ENCODE results near the gene GOLGA6L10. TPM values are rescaled to one million over a fixed set of nuclear protein-coding genes. Genes with fewer than 3 reads are reported as not detected.
"Not testable (repeated sequence)": the region's sequence is repeated elsewhere in the genome, so short reads cannot be mapped to it uniquely, and the experiment has no call there.

Gene GOLGA6L10
- total RNA-seq, 1 donor from 2014 or later: 0.20 TPM

DNA sequence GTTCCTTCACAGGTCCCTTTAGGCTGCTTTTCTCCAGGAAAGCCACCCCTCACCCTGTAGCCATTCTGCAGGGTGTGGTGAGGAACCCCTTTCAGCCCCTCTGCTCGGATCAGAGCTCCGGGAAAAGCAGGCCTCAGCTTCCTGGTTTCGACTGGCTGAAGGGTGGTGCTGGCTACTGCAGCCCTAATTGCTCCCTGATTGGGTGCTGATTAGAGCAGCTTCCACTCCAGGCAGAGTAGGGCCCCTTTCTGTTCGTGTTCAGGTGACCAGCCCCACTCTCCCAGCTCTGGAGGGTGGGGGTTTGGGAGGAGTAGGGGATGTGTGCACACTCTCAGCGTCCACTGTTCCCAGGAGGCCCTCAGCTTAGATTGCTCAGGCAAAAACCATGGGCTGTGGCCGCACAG lies 49.8 kb downstream of the GOLGA6L10 start:
- DNase-seq (ENCODE audit: low read depth, low spot score): not testable (repeated sequence)

DNA sequence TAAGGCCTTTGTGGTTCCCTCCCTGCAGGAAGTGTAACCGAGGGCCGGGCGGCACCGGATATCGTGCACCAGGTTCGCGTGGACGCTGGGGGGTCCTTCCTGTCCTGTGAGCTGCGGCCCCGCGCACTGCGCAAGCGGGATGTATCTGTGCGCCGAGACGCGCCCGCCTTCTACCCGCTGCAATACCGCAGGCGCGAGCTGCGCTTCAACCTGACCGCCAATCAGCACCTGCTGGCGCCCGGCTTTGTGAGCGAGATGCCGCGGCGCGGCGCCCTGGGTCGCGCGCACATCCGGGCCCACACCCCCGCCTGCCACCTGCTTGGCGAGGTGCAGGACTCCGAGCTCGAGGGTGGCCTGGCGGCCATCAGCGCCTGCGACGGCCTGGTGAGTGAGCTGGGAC lies 50.8 kb downstream of the GOLGA6L10 start:
- no peak for DNase-seq (ENCODE audit: low read depth, low spot score)

DNA sequence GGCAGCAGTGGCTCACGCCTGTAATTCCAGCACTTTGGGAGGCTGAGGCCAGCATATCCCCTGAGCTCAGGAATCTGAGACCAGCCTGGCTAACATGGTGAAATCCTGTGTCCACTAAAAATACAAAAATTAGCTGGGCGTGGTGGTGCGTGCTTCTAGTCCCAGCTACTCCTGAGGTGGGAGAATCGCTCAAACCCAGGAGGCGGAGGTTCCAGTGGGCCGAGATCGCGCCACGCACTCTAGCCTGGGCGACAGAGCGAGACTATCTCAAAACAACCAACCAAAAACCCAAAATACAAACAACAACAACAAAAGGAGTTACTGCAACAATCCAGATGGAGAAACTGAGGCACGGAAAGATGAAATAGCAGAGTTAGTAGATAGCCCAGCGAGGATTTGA lies 51.2 kb downstream of the GOLGA6L10 start:
- DNase-seq (ENCODE audit: low read depth, low spot score): no peak

- no peak for DNase-seq (ENCODE audit: low read depth, low spot score)
These were observed 51.7 kb downstream of the GOLGA6L10 start for GRCh38 chr15:82297546-82297945.

DNA sequence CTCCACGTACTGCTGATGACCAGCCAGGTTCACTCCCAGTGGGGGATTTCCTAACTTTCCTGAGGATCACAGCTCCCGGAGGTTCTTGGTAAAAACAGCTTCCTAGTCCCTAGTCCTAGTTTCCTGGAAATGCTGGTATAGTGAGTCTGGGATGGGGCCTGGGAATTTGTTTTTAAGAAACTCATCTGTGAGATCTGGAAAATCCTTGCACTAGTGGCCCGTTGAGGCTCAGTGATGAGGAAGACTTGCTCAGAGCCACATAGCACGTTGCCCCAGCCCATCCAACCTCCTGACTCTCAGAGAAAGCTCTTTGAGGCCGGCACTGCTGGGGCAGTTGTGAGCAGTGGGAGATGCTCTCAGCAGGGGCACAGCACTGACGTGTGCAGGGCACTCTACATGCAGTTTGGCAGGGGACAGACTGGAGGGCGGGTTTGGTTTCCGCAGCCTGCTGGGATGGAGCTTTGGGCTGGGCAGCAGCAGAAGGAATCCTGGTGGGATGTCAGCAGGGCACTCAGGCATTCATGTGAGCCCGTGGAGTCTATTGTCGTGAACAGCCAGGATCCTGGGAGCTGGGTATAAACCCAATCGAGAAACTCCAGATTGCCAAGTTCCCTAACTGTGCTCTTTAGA lies 55.1 kb downstream of the GOLGA6L10 start:
- no peak for DNase-seq (ENCODE audit: low read depth, low spot score)

DNA sequence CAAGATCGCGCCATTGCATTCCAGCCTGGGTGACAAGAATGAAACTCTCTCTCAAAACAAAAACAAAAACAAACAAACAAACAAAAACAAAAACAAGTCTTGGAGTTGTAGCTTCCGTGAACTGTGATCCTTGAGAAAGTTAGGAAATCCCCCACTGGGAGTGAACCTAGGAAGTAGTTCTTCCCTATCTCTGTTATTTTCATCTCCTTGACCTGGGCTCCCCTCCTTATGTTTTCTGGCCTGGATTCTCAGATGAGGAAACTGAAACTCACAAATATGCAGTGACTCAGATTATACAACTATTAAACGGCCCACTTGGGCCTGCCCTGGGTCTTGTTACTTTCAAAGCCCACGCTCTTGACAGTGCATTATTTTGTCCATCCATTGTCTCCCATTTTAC lies 57.0 kb downstream of the GOLGA6L10 start:
- no peak for DNase-seq (ENCODE audit: low read depth, low spot score)

Other genes with a start within 250 kb of the GOLGA6L10 start
- gene EFL1, start 86.7 kb downstream of the GOLGA6L10 start, total RNA-seq: 30.3 and 32.5 TPM in 2 replicates
- 0.11 and 0.33 TPM in 2 replicates for gene SAXO2, start 86.7 kb downstream of the GOLGA6L10 start, total RNA-seq
- gene GOLGA6L9, start 80.3 kb upstream of the GOLGA6L10 start, total RNA-seq: 0.79 and 2.5 TPM in 2 replicates
- 1,725 and 2,039 TPM in 2 replicates for gene RPS17, start 191.0 kb upstream of the GOLGA6L10 start, total RNA-seq